HG03432 (cell line): ENCODE measurements around the gene SNAP25.

ENCODE experiments used
- ATAC-seq: cut with Tn5 transposase; IDR thresholded peaks from one replicate; pipeline ENCODE4 v1.9.1; 2021; ENCODE audit warnings: mild to moderate bottlenecking, moderate library complexity; ENCODE audit not compliant: unreplicated experiment

Gene SNAP25

DNA sequence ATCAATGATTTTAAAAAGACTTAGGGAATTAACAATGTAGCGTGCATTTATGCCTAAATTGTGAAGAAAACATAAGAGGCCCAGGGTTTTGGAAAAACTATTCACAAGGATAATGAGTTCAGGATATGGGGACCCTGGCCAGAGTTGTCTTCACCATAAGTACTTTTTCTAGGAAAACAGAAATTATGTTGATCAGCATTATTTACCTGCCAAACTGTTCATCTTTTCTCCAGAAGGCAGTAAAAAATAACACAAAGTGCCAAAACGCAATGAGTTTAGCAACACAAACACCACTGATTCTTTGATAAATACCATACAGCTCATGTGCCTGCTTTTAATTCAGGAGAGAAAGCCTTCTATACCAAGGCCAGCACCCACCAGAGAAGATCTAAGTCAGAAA lies 43.1 kb downstream of the SNAP25 start:
- ATAC-seq, result no peak

- ATAC-seq, result no peak
Measured at GRCh38 chr20:10263385-10264165, 44.9 kb downstream of the SNAP25 start.

DNA sequence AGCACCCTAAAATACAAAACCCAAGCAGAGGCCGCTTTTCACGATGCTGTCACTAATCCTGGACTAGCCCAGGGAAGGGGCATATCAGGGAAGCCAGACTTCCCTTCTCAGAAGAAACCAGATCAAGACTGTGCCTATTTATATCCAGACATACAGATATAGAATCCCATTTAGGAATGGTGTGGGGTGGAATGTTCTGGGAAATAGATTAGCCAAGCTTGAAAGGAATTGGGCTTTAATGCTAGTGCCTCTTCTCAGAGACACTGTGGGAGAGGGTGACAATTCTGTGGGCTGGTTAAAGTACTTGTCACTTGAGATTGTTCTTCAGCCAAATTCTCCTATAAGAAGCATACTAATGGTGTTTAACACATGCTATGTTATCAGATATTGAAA lies 45.5 kb downstream of the SNAP25 start:
- no peak for ATAC-seq

GRCh38 chr20:10268636-10269035 lies 50.0 kb downstream of the SNAP25 start:
- no peak for ATAC-seq

DNA sequence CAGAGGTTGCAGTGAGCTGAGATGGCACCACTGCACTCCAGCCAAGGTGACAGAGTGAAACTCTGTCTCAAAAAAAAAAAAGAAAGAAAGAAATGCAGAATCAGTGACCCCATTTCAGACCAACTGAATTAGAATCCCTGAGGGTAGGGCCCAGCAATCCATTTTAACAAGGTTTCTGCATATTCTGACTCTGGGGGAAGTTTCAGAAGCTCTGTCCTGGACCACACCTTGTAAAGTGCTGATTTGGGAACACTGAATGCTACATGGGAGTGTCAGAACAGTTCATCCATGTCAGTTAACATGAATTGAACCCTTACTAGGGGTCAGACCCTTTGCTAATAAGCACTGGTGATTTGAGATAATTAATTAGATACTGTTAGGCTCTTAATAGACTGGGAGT lies 52.0 kb downstream of the SNAP25 start:
- ATAC-seq, result no peak

DNA sequence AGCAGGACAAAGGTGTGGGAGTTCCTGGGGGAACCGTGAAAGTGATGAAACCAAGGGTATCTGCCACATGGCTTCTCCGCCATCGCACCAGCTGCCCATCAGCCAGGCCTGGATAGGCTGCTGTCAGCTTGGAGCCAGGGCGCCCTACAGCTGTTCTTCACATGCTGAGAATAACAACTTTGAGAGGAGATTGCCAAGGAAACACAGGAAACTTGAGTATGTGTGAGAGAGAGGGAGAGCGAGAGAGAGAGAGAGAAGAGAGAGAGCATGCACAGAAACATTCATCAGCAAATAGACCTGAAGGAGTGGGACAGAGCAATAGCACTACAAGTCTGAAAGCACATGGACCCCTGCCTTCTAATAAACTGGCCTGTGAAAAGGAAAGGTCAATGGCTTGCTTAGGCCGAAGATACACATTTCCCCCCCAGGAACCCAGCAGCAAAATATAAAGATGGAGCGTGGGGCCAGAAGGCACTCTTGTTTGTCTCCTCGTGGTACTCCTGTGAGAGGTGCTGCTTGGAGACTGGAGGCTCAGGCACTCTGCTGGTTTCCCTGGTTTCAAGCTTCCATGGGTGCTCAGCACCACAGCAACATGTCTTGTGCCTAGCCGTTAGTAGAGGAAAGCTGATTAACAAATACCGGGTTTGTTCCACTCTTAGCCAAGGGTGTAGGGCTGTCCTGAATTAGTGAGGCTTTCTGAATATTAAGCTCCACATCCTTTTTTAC lies 53.0 kb downstream of the SNAP25 start:
- no peak for ATAC-seq

GRCh38 chr20:10276878-10277580 lies 58.4 kb downstream of the SNAP25 start:
- ATAC-seq, result no peak

- no peak for ATAC-seq
Measured at GRCh38 chr20:10277616-10278015, 59.0 kb downstream of the SNAP25 start.

DNA sequence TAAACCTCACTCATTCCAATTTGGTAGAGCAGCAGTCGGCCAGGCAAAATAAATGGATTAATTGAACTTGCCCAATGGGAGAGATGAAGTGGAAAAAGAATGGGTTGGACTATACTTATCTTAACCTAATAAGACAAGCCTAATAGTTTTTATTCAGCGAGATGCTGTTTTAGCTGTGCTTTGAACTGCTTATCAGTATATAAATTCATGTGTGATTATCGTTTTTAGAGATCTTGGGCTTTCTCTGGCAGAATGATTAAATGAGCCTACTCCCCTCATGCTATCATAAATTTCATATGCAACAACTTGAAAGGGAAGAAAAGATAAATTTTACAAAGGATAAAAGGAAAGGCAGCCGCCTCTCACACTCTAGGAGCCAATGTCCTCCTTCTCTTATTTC lies 59.8 kb downstream of the SNAP25 start:
- no peak for ATAC-seq

DNA sequence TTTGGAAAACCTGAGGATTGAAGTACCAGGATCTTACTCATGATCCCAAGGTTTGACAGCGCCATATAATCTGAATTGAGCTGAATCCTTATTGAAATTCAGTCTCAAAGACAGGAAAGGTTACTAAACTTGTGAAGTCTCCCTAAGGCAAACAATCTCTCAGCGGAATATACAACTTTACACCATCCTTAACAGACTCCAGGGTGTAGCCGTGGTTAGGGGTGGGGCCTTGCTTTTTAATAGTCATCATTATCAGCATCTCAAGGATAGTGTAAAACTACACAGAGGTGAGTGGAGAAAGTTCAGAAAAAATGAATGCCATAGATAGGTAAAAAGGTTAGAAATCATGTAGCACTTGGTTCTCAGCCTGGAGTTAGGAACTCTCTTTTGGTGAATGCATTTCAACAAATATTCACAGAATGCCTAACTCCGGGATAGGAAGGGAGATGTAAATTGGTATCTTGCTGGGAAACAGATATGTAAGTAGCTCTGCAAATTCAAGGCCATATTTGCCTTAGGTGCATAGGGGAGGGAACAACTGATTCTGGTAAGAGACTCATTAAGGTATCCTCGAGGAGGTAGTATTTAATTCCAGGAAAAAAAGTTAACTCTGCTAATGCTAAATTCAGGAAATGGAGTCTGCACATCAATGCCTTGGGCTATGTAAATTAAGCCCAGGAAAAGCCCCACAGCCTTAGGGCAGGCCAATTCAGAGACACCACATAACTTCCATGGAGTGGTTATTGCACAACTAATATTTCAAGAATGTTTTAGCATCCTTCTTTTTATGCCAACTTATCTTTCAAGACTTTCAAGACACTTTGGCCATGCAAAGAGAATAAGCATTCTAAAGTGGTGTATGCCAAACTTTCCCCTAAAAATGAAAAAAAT lies 61.6 kb downstream of the SNAP25 start:
- ATAC-seq, result no peak

- ATAC-seq, result no peak
Measured at GRCh38 chr20:10281911-10282310, 63.3 kb downstream of the SNAP25 start.

- ATAC-seq, result no peak
Measured at GRCh38 chr20:10282979-10283456, 64.4 kb downstream of the SNAP25 start.

- no peak for ATAC-seq
Measured at GRCh38 chr20:10286356-10286755, 67.7 kb downstream of the SNAP25 start.

- no peak for ATAC-seq
Measured at GRCh38 chr20:10288421-10288820, 69.8 kb downstream of the SNAP25 start.

- no peak for ATAC-seq
Measured at GRCh38 chr20:10288954-10289646, 70.5 kb downstream of the SNAP25 start.

DNA sequence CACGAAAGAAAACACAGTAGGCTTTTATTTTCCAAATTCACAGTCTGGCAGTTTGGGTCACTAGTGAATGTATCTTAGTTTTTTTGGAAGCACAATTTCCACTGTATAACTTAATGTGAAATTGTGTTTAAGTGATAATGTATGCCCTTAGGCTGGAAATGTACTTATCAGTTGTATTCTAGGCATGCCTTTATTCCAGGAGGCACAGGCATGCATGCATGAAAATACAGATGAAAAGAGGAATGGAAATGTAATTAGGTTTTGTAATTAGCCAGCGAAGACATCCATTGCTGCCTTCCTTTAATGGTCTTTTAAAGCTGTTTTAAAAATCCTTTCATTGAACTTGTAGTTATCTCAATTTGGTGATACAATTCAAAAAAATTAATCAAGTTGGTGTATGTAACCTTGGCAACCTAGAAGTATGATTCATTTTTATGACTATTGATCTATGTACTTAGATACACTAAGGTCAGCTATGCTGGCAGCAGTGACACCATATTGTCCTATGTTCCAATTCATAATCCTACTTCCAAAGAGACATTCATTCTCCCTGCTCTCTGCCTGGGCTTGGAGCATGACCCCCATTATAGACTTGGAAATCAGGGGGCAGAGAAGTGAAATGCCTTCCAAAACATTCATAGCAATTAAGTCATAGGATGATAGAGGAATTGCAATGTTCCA lies 73.1 kb downstream of the SNAP25 start:
- no peak for ATAC-seq

- no peak for ATAC-seq
Measured at GRCh38 chr20:10297223-10297622, 78.6 kb downstream of the SNAP25 start.

DNA sequence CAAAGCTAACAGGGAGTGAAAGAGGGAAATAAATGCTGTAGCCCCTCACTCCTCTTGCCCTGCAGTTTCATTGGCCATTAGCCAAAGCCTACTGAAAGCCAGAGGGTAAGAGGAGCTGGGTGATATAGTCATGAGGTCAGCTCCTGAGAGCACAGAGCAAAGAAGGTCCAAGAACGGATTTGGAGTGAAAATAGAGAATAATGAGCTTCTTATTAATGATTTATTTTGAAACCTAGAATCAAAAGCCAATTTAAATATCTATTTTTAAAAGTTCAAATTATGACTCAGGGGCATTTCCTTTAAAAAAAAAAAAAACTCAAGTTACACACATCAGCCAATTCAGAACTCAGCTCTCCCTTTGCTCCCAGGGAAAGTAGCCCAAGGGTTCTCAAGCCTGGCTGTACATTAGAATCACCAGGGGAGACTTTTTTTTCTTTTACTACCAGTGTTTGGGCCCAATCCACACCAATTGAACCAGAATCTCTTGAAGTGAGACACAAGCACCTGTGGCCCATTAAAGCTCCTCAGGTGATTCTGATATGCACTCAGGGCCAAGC lies 79.1 kb downstream of the SNAP25 start:
- no peak for ATAC-seq
